HG02852 (cell line): ENCODE results near the gene TRERF1.

Source experiments
- ATAC-seq: cut with Tn5 transposase; IDR thresholded peaks from one replicate; pipeline ENCODE4 v1.9.1; 2021; ENCODE audit warnings: mild to moderate bottlenecking, moderate library complexity; ENCODE audit not compliant: unreplicated experiment

TRERF1 gene

DNA sequence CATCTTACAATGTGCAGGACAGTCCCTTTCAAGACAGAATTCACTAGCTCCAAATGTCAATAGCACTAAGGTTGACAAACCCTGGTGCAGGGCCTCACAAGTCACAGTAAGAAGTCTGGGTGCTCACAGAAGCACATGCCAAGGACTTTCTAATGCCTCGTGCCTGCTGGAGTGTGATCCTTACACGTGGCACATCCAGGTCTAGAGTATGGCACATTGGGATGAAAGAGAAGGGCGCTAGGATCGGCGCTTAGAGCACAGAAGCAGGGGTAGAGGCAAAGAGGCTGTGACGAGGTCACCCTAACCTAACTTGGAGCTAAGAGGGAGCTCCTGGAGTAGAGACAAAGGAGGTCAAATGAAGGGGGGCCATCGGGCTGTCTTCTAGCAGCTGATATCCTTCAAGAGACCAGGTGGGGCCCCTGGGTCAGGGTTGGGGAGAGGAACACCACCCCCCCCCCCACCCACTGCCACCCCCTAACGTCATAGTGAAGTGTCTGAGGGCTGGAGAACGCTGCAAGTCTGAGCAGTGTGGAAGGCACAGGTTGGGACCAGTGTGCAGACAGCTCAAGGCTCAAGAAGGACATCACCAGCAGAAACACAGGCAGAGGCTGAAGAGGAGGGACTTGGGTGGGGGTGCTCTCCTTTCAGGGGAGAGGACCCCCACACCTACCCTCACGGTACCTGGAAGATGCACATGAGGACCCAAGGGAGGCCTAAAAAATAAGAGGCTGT lies 136.3 kb downstream of the TRERF1 start:
- no peak for ATAC-seq

GRCh38 chr6:42314571-42315258 lies 137.0 kb downstream of the TRERF1 start:
- no peak for ATAC-seq

DNA sequence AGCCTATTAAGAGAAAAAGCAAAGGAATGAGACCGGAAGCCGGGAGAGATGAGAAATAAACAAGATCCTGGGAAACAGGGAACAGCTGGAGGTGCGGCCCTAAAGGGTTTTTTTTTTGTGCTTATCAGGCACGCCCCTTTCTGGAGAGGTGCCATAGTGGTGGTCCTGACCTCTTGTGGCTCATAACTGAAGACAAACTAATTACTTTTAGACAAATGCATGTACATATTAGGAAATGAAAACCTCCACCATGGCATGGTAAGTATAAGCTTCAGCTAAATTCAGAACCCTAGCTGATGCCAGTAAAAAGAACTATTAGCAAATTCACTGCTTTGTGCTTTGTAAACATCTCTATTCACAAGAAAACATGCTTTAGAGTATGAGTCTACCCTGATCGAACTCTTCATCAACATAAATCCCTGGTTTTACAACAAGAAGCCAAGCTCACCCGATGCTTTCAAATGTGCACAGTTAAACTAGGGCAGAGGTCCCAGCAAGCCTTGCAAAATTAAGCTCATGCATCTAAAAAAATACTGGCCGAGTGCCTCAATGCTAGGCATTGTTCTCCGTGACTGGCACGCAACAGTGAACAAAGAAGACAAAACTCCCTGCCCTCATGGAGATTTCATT lies 137.7 kb downstream of the TRERF1 start:
- ATAC-seq: no peak

DNA sequence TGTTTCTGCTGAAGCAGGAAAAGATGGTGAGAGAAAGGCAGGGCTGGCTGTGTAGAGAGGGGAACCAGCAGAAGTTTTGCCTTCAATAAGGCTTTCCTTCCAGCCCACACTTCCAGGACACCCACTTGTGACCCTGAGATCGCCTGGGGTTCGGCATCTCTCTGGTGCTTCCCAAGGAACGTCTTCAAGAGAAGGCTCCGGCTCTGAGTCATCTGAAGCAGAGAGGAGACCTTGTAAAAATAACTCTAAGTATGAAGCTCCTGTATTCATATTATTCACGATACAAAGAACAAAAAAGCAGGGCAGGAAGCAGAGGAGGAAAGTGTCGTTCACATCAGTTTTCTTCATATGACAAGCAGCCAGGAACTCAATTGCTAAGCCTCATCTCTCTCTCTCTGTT lies 138.7 kb downstream of the TRERF1 start:
- no peak for ATAC-seq

DNA sequence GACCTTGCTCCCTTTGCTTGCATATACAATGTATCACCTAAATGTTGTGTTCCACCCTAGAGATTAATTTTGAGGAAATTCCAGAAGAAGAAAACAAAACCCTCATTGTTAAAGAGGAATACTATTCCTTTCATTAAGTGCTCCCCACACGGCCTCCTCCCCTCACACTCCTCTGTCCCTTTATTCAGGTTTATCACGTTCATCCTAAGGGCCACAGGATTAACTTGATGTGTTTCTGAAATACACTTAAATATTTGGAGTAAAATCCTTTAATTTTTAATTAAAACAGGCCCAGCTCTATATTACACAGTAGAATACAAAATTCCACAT lies 144.6 kb downstream of the TRERF1 start:
- no peak for ATAC-seq

DNA sequence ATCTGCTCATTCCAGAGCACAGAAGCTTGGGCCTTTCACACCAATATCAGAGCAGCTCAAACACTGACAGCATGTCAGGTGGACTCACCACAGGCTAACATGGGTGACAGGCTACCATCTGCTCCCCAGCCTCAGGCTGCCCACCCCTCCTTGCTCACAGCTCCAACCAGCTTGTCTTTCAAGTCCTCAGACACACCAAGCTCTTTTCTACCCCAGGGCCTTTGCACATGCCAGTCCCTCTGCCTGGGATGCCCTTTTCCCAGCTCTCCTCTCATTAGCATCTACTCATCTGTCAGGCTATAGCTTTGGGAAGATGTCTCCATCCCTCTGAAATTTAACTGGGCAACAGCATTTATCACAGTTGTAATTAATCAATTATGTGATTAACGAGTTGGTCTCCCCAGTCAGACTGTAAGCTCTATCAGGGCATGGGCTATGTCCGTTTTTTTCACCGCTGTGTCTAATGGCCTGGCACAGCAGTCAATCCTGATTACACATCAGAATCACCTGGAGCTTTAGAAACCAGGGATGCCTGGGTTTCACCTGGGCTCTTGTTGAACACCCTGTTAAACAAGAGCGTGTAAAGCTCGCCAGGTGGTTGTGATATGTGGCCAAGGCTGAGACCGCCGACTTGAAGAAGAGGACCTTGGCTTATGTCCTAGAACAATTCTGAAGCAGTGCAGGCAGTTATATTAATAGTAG lies 145.1 kb downstream of the TRERF1 start:
- no peak for ATAC-seq

GRCh38 chr6:42304053-42304712 lies 147.5 kb downstream of the TRERF1 start:
- no peak for ATAC-seq

DNA sequence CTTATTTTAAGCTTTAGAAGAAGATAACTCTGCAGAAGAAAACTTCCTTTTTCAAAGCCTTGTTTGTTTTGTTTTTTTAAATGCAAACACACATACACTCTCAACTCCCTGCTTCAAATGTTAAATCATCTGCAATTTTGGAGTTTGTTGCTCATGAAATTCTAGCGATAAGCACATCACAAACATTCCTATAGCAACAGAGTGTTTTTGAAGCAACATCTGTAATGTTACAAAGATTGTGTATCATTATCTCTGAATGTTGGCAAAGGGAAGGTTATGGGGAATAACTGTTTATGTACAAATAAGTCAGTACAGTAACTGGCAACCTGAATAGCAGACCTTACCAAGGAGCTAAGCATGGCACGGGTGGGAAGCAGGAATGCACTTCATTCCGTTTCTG lies 149.3 kb downstream of the TRERF1 start:
- no peak for ATAC-seq

- no peak for ATAC-seq
These were observed 149.7 kb downstream of the TRERF1 start for GRCh38 chr6:42301986-42302385.

DNA sequence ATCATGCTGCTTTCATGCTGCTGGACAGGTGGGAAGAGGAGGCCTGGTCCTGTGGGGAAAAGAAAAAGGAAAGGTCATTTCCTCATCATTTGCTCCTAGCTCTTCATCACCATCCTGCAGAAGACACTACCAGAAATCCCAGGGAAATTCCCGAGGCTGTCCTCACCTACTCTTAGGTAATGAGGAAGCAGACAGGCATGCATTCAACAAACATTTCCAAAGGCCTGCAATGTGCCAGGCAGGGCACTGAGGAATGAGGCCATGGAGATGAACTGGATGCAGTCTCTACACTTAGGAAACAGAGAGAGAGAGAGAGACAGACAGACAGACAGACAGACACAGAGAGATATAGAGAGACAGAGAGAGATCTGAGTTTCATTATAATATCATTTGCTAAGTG lies 151.0 kb downstream of the TRERF1 start:
- no peak for ATAC-seq

- no peak for ATAC-seq
These were observed 151.5 kb downstream of the TRERF1 start for GRCh38 chr6:42300185-42300584.

DNA sequence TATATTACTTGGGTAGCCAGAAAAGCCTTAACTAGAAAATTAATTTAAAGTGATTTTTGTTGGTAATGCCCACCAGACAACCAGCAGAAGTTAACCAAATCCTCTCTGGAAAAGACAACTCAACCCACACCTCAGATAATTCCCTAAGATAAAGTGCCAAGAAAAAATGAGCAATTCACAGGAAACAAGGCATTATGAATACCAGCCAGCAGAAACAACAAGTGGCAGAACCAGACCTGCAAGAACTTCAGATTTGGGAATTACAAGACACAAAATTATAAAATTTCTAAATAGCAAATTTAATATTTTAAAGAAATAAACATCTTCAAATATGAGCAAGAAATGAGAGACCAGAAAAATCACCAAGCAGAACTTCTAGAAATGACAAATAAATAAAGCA lies 154.1 kb downstream of the TRERF1 start:
- no peak for ATAC-seq

- no peak for ATAC-seq
These were observed 155.1 kb downstream of the TRERF1 start for GRCh38 chr6:42296614-42297013.

GRCh38 chr6:42295677-42296076 lies 156.0 kb downstream of the TRERF1 start:
- ATAC-seq: no peak

- no peak for ATAC-seq
These were observed 156.5 kb downstream of the TRERF1 start for GRCh38 chr6:42295181-42295580.

GRCh38 chr6:42294759-42295158 lies 157.0 kb downstream of the TRERF1 start:
- no peak for ATAC-seq

- ATAC-seq: no peak
These were observed 158.2 kb downstream of the TRERF1 start for GRCh38 chr6:42293386-42293977.

GRCh38 chr6:42292004-42292740 lies 159.6 kb downstream of the TRERF1 start:
- no peak for ATAC-seq

DNA sequence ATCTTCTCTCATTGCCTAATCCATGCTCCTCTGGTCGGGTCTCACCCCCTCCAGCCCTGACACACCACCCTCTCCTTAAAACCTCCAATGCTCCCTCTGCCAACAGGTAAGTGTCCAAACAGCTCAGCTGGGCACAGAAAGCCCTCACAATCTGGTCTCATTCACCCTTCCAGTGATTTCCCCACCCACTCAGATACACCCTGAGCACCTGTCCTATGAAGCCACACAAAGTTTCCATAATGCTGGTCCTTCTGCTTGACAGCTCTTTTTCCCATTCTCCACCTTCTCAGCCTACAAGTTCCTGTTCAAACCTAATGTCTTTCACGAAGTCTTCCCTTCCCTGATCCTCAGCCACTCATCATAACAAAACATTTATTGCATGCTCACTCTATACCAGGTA lies 164.0 kb downstream of the TRERF1 start:
- no peak for ATAC-seq

- ATAC-seq: no peak
These were observed 170.2 kb downstream of the TRERF1 start for GRCh38 chr6:42281570-42281969.
